RWPE1 (cell line): Measurements from ENCODE around the gene C1orf52.

Source experiments
- CTCF ChIA-PET: fragments of 350-600 bp; sonication (Branson Sonifier 250); formaldehyde crosslinking; extraction: SDS; loops from one replicate; lab custom pipeline; 2021; lab: Yijun Ruan, JAX
- POLR2A ChIA-PET: fragments of 400-600 bp; formaldehyde crosslinking; extraction: SDS; loops from one replicate; lab custom pipeline; 2020; ENCODE audit warnings: antibody characterized with exemption; ENCODE audit not compliant: low non-redundant PET; lab: Yijun Ruan, JAX
- DNase-seq: peaks from one replicate; pipeline ENCODE4 v3.0.0; 2012; ENCODE audit warnings: low spot score
- H3K27ac ChIP-seq: fragments of 450-650 bp; 2 replicates; pipeline ENCODE4 v1.5.1; 2017
- TF ChIP-seq, protein P1 (sequence below): fragments of 450-650 bp; conservative IDR thresholded peaks from 2 replicates; pipeline ENCODE4 v1.5.1; 2017; ENCODE audit warnings: low read depth, mild to moderate bottlenecking

Gene C1orf52

DNA sequence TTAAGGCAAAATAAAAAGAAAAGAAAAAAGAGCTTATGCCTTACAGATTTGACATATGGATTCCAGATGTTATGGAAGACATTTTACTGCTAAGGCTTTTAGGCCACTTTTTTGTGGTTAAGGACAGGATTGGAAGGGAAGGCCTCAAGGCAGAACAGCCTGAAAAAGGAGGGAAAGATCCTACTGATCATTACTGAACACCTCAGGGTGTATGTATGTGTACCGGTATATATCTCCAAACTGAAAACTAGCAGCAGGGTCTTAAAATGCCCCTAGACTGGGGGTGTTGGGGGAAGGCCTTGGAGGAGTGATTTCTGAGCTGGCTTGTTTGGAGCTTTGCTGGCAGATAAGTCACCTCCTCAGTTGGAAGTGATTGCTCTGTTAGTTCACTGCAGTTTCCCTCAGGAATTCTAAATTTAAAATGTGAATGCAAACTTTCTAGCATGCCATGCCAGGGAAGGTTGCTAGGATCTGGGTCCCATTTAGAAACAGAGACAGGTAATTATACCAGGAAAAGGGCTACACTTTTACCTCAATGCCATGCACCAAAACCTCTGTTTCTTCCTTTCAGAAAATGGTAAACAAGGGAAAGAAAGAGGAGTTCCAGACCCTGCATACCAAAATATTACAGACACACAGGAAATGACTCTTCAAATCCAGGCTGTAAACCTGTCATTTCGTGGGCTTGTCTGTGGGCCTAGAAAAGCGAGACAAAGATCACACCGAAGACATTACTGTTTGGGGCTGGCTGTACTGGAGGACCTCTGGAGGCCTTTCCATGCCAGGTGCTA, 15.0 kb downstream of the C1orf52 start:
- DNase-seq: no peak
- no peak overlapping the region for H3K27ac ChIP-seq
- POLR2A ChIA-PET: no interaction called here
- TF ChIP-seq, protein P1, sequence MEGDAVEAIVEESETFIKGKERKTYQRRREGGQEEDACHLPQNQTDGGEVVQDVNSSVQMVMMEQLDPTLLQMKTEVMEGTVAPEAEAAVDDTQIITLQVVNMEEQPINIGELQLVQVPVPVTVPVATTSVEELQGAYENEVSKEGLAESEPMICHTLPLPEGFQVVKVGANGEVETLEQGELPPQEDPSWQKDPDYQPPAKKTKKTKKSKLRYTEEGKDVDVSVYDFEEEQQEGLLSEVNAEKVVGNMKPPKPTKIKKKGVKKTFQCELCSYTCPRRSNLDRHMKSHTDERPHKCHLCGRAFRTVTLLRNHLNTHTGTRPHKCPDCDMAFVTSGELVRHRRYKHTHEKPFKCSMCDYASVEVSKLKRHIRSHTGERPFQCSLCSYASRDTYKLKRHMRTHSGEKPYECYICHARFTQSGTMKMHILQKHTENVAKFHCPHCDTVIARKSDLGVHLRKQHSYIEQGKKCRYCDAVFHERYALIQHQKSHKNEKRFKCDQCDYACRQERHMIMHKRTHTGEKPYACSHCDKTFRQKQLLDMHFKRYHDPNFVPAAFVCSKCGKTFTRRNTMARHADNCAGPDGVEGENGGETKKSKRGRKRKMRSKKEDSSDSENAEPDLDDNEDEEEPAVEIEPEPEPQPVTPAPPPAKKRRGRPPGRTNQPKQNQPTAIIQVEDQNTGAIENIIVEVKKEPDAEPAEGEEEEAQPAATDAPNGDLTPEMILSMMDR: no peak
- CTCF ChIA-PET: interaction anchor here (0.8 to 1.0 kb wide), 2 partner anchors 10 to 51 kb away, joined by 4 to 6 read pairs; no protein-coding TSS in a partner anchor

DNA sequence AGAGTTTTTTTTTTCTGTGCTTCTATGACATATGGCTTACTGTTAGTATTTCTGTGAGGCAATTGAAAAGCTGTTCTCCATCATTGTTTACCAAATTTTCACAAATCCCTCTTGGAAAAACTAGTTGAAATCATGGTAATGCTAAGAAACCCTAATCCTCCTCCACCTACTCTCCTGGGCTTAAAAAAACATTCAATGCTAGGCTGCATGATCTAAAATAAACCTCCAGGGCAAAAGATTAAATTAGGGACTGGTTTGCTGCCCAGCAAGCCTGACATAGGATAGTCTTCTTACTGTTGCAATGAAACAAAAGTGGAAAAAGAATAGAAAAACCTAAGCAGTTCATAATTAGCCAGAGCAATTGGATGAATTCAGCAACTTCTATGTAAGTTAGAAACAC, 16.1 kb downstream of the C1orf52 start:
- ChIA-PET CTCF (interaction anchor here (0.8 kb wide), 1 partner anchor 49 kb away, joined by 4 read pairs; no protein-coding TSS in a partner anchor), POLR2A (no interaction called here)
- H3K27ac ChIP-seq: no peak overlapping the region
- no peak for DNase-seq
- TF ChIP-seq, protein P1: no peak

DNA sequence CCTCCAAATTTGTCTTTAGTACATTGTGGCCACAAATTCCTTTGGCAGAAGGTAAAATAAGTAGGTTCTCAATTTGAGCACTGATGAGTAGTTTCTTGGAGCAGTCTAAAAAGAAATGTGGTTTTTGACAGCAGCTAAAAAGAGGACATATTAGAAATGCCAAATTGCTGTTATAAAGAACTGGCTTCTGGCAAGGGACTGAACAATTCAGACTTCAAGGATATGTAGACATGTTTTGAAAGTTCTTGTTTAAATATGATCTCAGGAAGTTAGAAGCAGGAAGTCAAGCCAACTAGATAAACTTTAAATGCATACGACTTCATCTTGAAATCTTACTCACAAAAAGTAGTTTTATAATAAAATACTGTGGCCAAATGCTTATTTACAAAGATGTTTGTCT, 18.8 kb downstream of the C1orf52 start:
- TF ChIP-seq, protein P1: no peak
- POLR2A ChIA-PET: no interaction called here
- no peak overlapping the region for H3K27ac ChIP-seq
- DNase-seq: no peak
- CTCF ChIA-PET: interaction anchor here (0.7 to 1.4 kb wide), 11 partner anchors 14 to 296 kb away, joined by 3 to 21 read pairs (median 5); partner anchors contain the start of gene C1orf52

DNA sequence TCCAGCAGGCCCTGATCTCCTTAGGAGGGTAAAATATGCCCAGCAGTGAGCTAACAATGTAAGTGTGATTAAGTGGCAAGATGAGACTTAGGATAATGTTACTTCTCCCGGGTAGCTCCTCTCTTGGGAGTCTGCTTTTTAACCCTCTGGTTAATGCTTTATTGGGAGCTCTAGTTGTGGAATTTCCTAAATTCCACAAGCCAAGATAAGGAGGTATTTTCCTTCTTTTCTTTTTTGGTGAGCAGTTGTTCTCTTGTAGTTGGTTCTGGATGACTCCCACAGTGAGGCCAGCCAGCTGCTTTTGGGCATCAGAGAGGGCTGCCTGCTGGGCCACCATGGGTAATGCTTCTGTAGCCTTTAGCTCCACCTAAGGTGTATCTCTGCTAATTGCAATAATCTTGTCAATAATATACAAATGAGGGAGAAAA, 19.3 kb downstream of the C1orf52 start:
- CTCF ChIA-PET: interaction anchor here (0.6 to 1.4 kb wide), 17 partner anchors 8 to 453 kb away, joined by 3 to 21 read pairs (median 4); partner anchors contain the start of gene C1orf52
- DNase-seq: peak; percentile 38
- no peak overlapping the region for H3K27ac ChIP-seq
- POLR2A ChIA-PET: no interaction called here
- TF ChIP-seq, protein P1: no peak

DNA sequence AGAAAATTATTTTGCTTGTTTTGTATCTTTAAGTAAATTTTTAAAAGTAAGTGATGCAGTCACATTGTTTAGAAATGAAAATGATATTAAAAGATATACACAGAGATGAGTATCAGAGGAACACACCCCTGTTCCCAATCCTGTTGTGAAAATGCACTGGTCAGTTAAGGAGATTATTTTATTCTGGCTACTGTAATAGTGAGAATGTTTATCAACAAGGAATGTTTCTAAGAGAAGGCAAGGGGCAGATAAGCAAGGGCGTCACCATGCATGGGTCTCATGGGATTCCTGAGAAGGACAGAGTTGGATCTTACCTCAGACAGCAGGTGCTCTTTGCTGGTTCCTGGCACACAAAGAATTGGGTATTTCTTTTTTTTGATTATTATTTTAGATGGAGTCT, 21.8 kb downstream of the C1orf52 start:
- TF ChIP-seq, protein P1: no peak
- ChIA-PET POLR2A (no interaction called here), CTCF (no interaction called here)
- DNase-seq: no peak
- H3K27ac ChIP-seq: no peak overlapping the region

DNA sequence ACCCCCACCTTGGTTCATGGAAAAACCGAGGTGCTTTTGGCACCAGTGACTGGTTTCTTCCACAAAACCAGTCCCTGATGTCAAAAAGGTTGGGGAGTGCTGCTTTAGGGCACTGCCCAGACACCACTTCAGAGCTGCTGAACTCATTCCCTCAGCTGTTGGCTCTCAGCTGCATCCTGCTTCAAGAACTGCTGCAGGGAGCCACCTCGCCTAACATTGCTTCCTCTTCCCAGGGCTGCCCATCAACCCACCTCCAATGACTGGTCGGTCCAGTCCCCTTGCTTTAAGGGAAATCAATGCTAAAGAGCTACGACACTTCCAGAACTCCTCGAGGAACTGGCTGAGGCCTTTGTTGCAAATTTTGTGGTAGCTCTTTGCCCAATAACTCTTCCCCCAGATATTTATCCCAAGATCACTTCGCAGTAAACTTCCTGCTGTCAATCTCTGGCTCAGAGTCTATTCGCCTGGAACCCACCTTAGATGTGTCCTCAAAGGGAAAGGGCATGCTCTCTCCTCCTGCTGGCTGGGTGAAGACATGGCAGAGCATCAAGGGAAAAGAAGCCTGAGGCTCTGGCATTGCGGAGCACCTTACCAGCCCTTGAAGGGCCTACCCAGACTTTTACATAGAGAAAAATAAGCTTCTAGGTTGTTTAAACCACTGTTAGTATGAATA, 29.0 kb downstream of the C1orf52 start:
- no peak for DNase-seq
- CTCF ChIA-PET: interaction anchor here (0.6 to 1.5 kb wide), 4 partner anchors 9 to 121 kb away, joined by 3 to 4 read pairs (median 4); no protein-coding TSS in a partner anchor
- no peak overlapping the region for H3K27ac ChIP-seq
- POLR2A ChIA-PET: no interaction called here
- TF ChIP-seq, protein P1: no peak
